Peyer's patch (tissue), 4 donors: ENCODE results near the gene SLC13A3. TPM values are rescaled to one million over a fixed set of nuclear protein-coding genes. Genes with fewer than 3 reads are reported as not detected.

Experiments
- DNase-seq, 3 donors: peaks; one replicate each; pipeline ENCODE4 v3.0.0-alpha.2; 2017 to 2019
- H3K27ac ChIP-seq, 4 donors: fragments of 200-600 bp; sonication (generic); one replicate each; pipeline ENCODE4 v1.5.1; 2016 to 2019
- H3K27me3 ChIP-seq, 2 donors: fragments of 200-600 bp; sonication (generic); one replicate each; pipeline ENCODE4 v1.5.1; 2019
- H3K36me3 ChIP-seq, 3 donors: fragments of 200-600 bp; sonication (generic); one replicate each; pipeline ENCODE4 v1.5.1; 2016 to 2019
- H3K4me1 ChIP-seq, 4 donors: fragments of 200-600 bp; sonication (generic); one replicate each; pipeline ENCODE4 v1.5.1; 2016 to 2019
- H3K4me3 ChIP-seq, 4 donors: fragments of 200-600 bp; sonication (generic); 1 replicate in 3 of 4; 2 replicates in 1 of 4; pipeline ENCODE4 v1.5.1; 2016 to 2019; ENCODE audit warnings: mild to moderate bottlenecking in 1 of 4
- H3K9me3 ChIP-seq, 4 donors: fragments of 200-600 bp; sonication (generic); one replicate each; pipeline ENCODE4 v1.5.1; 2016 to 2019; ENCODE audit warnings: mild to moderate bottlenecking in 1 of 4
- CTCF ChIP-seq, 6 experiments: fragments of 450-650 bp in 4 of 6; fragments of 200-600 bp in 2 of 6; sonication (generic) in 1 of 6; IDR thresholded peaks; one replicate each; pipeline ENCODE4 v1.5.1; 2017 to 2019; ENCODE audit warnings: antibody characterized with exemption in 6 of 6, mild to moderate bottlenecking in 3 of 6, moderate library complexity in 1 of 6
- POLR2A ChIP-seq, 2 donors: fragments of 450-650 bp; IDR thresholded peaks; one replicate each; pipeline ENCODE4 v1.5.1; 2017; ENCODE audit warnings: antibody characterized with exemption in 2 of 2, mild to moderate bottlenecking in 2 of 2, moderate library complexity in 2 of 2
- total RNA-seq, 4 donors: library from RNA; depleted of rRNA; stranded (reverse); fragments of >200 nt; gene quantifications; one replicate each; pipeline ENCODE4 v1.1.0, GENCODE V29; 2016

The SLC13A3 gene
- total RNA-seq, 4 donors from 2014 or later: 1.3 to 10.7 TPM; not detected in 2

- H3K9me3 ChIP-seq: no peaks in the 10 kb centered on the region
- no peak for DNase-seq
- no peaks in the 10 kb centered on the region for H3K36me3 ChIP-seq
- TF ChIP-seq CTCF (IDR thresholded peaks at IDR 0.05) (no peak), POLR2A (IDR thresholded peaks at IDR 0.05) (no peak)
- H3K4me3 ChIP-seq: no peak overlapping the region
- no peaks in the 10 kb centered on the region for H3K4me1 ChIP-seq
- no peaks in the 10 kb centered on the region for H3K27me3 ChIP-seq
- no peak overlapping the region for H3K27ac ChIP-seq
Observed at GRCh38 chr20:46636514-46636913, 14.7 kb downstream of the SLC13A3 start.

- no peak for TF ChIP-seq CTCF (IDR thresholded peaks at IDR 0.05)
- no peak for TF ChIP-seq POLR2A (IDR thresholded peaks at IDR 0.05)
- no peaks in the 10 kb centered on the region for H3K27me3 ChIP-seq
- no peak overlapping the region for H3K27ac ChIP-seq
- no peaks in the 10 kb centered on the region for H3K4me1 ChIP-seq
- no peaks in the 10 kb centered on the region for H3K36me3 ChIP-seq
- no peak overlapping the region for H3K4me3 ChIP-seq
- DNase-seq: no peak
- no peaks in the 10 kb centered on the region for H3K9me3 ChIP-seq
Observed at GRCh38 chr20:46635514-46636136, 15.6 kb downstream of the SLC13A3 start.

- Histone ChIP-seq H3K27me3 (no peaks in the 10 kb centered on the region), H3K36me3 (no peaks in the 10 kb centered on the region), H3K27ac (no peak overlapping the region), H3K4me1 (no peaks in the 10 kb centered on the region), H3K9me3 (peaks cover 0 to 3% (median 0%) of the 10 kb centered on the region in 4 donors), H3K4me3 (no peak overlapping the region)
- TF ChIP-seq CTCF (IDR thresholded peaks at IDR 0.05): no peak
- TF ChIP-seq POLR2A (IDR thresholded peaks at IDR 0.05): no peak
- no peak for DNase-seq
Observed at GRCh38 chr20:46634528-46634927, 16.7 kb downstream of the SLC13A3 start.

- TF ChIP-seq CTCF (IDR thresholded peaks at IDR 0.05) (no peak), POLR2A (IDR thresholded peaks at IDR 0.05) (no peak)
Observed at GRCh38 chr20:46631874-46632446, 19.3 kb downstream of the SLC13A3 start.

GRCh38 chr20:46631212-46631869 lies 19.9 kb downstream of the SLC13A3 start:
- no peak for DNase-seq
- H3K27ac ChIP-seq: no peak overlapping the region
- H3K36me3 ChIP-seq: no peaks in the 10 kb centered on the region
- TF ChIP-seq POLR2A (IDR thresholded peaks at IDR 0.05) (no peak), CTCF (IDR thresholded peaks at IDR 0.05) (no peak)
- no peaks in the 10 kb centered on the region for H3K27me3 ChIP-seq
- peaks cover 0 to 3% (median 0%) of the 10 kb centered on the region in 4 donors for H3K9me3 ChIP-seq
- no peak overlapping the region for H3K4me3 ChIP-seq
- no peaks in the 10 kb centered on the region for H3K4me1 ChIP-seq

More at GRCh38 chr20:46631874-46632446, 19.3 kb downstream of the SLC13A3 start:
- peaks cover 0 to 3% (median 0%) of the 10 kb centered on the region in 4 donors for H3K9me3 ChIP-seq
- H3K27ac ChIP-seq: no peak overlapping the region
- H3K27me3 ChIP-seq: no peaks in the 10 kb centered on the region
- no peak for DNase-seq
- H3K4me1 ChIP-seq: no peaks in the 10 kb centered on the region
- no peak overlapping the region for H3K4me3 ChIP-seq
- no peaks in the 10 kb centered on the region for H3K36me3 ChIP-seq
